Memory B cell (primary cell): ENCODE measurements around the gene KIF26A.

Experiments used
- ATAC-seq: fragments of 150-1000 bp; cut with Tn5 transposase; 2 replicates; pipeline ENCODE4 v1.10.0; 2021; ENCODE audit warnings: low read depth, mild to moderate bottlenecking, moderate library complexity
- DNase-seq, 2 donors: peaks; one replicate each; pipeline ENCODE4 v3.0.0; 2022; ENCODE audit warnings: low spot score in 2 of 2
- H3K27ac Mint-ChIP-seq: one replicate; pipeline ENCODE4 v1.8.0; 2022; ENCODE audit warnings: mild to moderate bottlenecking, moderate library complexity, mixed read lengths
- H3K27me3 Mint-ChIP-seq: one replicate; pipeline ENCODE4 v1.8.0; 2022; ENCODE audit warnings: mixed read lengths
- H3K36me3 Mint-ChIP-seq: one replicate; pipeline ENCODE4 v1.8.0; 2022; ENCODE audit warnings: mild to moderate bottlenecking, mixed read lengths
- H3K4me1 Mint-ChIP-seq: one replicate; pipeline ENCODE4 v1.8.0; 2022; ENCODE audit warnings: mixed read lengths
- H3K4me3 Mint-ChIP-seq: one replicate; pipeline ENCODE4 v1.8.0; 2022; ENCODE audit warnings: mild to moderate bottlenecking, moderate library complexity, mixed read lengths
- H3K9me3 Mint-ChIP-seq: one replicate; pipeline ENCODE4 v1.8.0; 2022; ENCODE audit warnings: mixed read lengths

The KIF26A gene

DNA sequence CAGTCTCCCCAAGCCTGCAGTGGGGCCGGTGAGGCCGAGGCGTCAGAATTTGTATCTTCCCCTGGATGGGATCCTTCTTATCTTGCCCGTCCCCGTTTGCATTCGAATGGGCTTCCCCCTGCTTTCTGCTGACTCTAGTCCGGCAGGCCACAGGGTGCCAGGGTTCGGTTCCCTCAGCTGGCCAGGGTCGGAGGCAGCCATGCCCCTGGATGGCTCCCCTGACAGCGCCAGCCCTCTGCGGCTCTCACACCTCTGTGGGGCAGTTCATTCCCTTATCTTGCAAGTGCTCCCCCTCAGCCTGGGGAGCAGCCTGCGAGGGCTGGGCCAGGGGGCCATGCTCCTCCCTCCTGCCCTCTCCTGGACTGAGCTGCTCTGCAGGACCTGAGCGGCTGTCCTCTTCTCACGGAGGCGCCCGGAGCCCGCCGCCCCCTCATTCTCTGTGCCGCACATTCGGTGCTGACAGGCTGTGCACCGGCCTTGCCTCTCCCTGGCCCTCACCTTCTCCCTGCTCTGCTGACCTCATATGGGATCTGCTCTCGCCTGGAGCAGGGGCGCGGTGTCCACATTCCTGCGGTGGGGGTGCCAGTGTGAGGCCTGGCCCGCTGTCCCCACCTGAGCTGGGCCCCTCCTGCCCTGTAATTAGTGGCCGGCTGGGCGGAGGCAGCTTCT lies 32.8 kb downstream of the KIF26A start:
- DNase-seq, result no peak
- H3K4me1 Mint-ChIP-seq, result no peaks in the 10 kb centered on the region
- H3K27me3 Mint-ChIP-seq, result peaks cover 2% of the 10 kb centered on the region
- no peak overlapping the region for H3K4me3 Mint-ChIP-seq
- ATAC-seq, result no peak
- no peaks in the 10 kb centered on the region for H3K9me3 Mint-ChIP-seq
- H3K36me3 Mint-ChIP-seq, result no peaks in the 10 kb centered on the region
- no peak overlapping the region for H3K27ac Mint-ChIP-seq

DNA sequence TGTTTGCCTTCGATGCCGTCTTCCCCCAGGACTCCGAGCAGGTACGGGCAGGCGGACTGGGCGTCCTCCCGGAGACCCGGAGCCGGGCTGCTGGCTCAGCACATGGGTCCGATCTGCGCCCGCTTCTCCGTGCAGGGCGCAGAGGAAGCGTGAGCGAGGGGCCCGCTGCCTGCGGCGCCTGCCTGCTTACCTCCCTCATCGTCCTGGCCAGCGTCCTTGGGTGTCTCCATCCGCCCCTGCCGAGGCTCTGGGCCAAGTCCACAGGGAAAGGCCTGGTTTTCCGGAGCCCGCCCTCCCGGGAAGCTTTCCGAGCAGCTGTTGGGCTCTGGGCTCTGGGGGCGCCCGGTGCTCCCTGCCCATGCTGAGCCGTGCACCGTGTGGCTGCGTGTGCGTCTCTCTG lies 33.5 kb downstream of the KIF26A start:
- DNase-seq (no peak), ATAC-seq (no peak)
- Mint-ChIP-seq H3K36me3 (no peaks in the 10 kb centered on the region), H3K4me3 (no peak overlapping the region), H3K9me3 (no peaks in the 10 kb centered on the region), H3K27ac (no peak overlapping the region), H3K27me3 (peaks cover 2% of the 10 kb centered on the region), H3K4me1 (no peaks in the 10 kb centered on the region)

DNA sequence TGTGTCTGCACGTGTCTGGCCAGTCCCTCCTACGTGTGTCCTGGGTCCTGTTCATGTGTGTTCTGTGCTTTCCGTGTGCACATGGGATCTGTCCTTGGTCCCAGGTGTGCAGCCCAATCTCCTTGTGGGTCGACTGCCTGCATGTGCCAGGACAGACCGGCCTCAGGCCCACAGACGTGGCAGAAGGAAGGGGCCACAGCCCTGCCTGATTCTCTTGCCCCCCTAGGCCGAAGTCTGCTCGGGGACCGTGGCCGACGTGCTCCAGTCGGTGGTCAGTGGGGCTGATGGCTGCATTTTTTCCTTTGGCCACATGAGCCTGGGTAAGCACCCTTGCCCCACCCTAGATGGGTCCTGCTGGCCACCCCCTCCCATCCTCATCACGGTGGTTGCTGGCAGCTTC lies 34.0 kb downstream of the KIF26A start:
- DNase-seq, result no peak
- Mint-ChIP-seq H3K9me3 (no peaks in the 10 kb centered on the region), H3K4me3 (no peak overlapping the region), H3K36me3 (no peaks in the 10 kb centered on the region), H3K4me1 (no peaks in the 10 kb centered on the region), H3K27ac (no peak overlapping the region), H3K27me3 (peaks cover 2% of the 10 kb centered on the region)
- no peak for ATAC-seq

DNA sequence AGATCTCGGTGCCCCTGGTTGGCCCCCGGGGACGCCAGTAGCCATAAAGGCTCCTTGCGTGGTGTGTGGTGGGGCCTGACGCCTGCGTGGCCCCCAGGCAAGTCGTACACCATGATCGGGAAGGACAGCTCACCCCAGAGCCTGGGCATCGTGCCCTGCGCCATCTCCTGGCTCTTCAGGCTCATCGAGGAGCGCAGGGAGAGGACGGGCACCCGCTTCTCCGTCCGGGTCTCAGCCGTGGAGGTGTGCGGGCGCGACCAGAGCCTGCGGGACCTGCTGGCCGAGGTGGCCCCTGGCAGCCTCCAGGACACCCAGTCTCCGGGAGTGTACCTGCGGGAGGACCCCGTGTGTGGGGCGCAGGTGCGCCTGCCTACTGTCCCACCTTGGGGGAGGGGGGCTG lies 34.5 kb downstream of the KIF26A start:
- H3K27ac Mint-ChIP-seq, result no peak overlapping the region
- ATAC-seq (no peak), DNase-seq (no peak)
- no peaks in the 10 kb centered on the region for H3K9me3 Mint-ChIP-seq
- no peak overlapping the region for H3K4me3 Mint-ChIP-seq
- H3K4me1 Mint-ChIP-seq, result no peaks in the 10 kb centered on the region
- peaks cover 2% of the 10 kb centered on the region for H3K27me3 Mint-ChIP-seq
- H3K36me3 Mint-ChIP-seq, result no peaks in the 10 kb centered on the region

DNA sequence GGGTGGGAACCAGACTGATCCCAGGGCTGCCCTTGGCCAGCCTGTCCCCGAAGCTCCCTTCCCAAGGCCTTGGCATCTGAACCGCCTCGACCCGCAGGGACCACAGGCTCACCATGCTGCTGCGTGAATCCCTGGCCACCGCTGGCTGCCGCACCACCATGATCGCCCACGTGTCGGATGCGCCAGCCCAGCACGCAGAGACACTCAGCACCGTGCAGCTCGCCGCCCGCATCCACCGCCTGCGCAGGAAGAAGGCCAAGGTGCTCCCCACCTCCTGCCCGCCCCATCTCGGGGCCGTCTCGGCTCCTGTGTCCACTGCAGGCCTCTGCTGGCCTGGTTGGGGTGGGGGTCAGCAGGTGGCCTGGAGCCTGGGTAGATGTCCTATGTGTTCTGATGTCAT lies 35.7 kb downstream of the KIF26A start:
- Mint-ChIP-seq H3K36me3 (no peaks in the 10 kb centered on the region), H3K4me3 (no peak overlapping the region), H3K9me3 (no peaks in the 10 kb centered on the region), H3K27me3 (peaks cover 2% of the 10 kb centered on the region), H3K4me1 (no peaks in the 10 kb centered on the region), H3K27ac (no peak overlapping the region)
- ATAC-seq (no peak), DNase-seq (no peak)

DNA sequence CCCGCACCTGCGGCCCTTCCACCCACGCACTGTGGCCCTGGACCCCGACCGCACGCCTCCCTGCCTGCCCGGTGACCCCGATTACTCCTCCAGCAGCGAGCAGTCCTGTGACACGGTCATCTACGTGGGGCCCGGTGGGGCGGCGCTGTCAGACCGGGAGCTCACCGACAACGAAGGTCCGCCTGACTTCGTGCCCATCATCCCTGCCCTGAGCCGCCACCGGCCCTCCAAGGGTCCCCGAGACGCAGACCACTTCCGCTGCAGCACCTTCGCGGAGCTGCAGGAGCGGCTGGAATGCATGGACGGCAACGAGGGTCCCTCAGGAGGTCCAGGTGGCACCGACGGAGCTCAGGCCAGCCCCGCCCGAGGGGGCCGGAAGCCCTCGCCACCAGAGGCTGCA lies 36.7 kb downstream of the KIF26A start:
- Mint-ChIP-seq H3K4me1 (no peaks in the 10 kb centered on the region), H3K27ac (no peak overlapping the region), H3K36me3 (no peaks in the 10 kb centered on the region), H3K9me3 (no peaks in the 10 kb centered on the region), H3K4me3 (no peak overlapping the region), H3K27me3 (peaks cover 2% of the 10 kb centered on the region)
- DNase-seq (no peak), ATAC-seq (no peak)

DNA sequence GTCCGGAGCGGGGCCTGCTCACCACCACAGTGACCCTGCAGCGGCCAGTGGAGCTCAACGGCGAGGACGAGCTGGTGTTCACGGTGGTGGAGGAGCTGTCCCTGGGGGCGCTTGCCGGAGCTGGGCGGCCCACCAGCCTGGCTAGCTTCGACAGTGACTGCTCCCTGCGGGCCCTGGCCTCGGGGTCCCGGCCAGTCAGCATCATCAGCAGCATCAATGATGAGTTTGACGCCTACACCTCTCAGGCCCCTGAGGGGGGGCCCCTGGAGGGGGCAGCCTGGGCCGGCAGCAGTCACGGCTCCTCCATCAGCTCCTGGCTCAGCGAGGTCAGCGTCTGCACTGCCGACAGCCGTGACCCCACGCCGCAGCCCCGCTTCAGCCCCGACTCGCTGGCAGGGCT lies 37.4 kb downstream of the KIF26A start:
- Mint-ChIP-seq H3K36me3 (no peaks in the 10 kb centered on the region), H3K4me1 (no peaks in the 10 kb centered on the region), H3K9me3 (no peaks in the 10 kb centered on the region), H3K27ac (no peak overlapping the region), H3K4me3 (no peak overlapping the region), H3K27me3 (peaks cover 4% of the 10 kb centered on the region)
- DNase-seq (no peak), ATAC-seq (no peak)

DNA sequence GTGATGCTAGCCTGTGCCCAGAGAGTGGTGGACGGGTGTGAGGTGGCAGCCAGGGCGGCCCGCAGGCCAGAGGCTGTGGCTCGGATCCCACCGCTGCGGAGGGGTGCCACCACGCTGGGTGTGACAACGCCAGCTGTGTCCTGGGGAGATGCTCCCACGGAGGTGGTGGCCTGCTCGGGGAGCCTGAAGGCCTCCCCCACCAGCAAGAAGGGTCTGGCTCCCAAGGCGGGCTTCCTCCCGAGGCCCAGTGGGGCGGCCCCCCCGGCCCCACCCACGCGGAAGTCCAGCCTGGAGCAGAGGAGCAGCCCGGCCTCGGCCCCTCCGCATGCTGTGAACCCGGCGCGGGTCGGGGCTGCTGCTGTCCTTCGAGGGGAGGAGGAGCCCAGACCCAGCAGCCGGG lies 38.2 kb downstream of the KIF26A start:
- no peak for ATAC-seq
- Mint-ChIP-seq H3K4me3 (no peak overlapping the region), H3K9me3 (no peaks in the 10 kb centered on the region)

DNA sequence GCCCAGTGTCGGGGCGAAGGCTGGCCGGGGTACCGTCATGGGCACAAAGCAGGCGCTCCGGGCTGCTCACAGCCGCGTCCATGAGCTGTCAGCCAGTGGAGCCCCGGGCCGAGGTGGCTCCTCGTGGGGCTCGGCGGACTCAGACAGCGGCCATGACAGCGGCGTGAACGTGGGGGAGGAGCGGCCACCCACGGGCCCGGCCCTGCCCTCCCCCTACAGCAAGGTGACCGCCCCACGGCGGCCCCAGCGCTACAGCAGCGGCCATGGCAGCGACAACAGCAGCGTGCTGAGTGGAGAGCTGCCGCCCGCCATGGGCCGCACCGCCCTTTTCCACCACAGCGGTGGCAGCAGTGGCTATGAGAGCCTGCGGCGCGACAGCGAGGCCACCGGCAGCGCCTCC lies 39.0 kb downstream of the KIF26A start:
- no peaks in the 10 kb centered on the region for H3K4me1 Mint-ChIP-seq
- DNase-seq (no peak), ATAC-seq (no peak)
- peaks cover 1% of the 10 kb centered on the region for H3K27me3 Mint-ChIP-seq
- H3K36me3 Mint-ChIP-seq, result no peaks in the 10 kb centered on the region
- no peak overlapping the region for H3K4me3 Mint-ChIP-seq
- no peak overlapping the region for H3K27ac Mint-ChIP-seq
- H3K9me3 Mint-ChIP-seq, result no peaks in the 10 kb centered on the region

More for the DNA sequence above, 38.2 kb downstream of the KIF26A start:
- H3K4me1 Mint-ChIP-seq, result no peaks in the 10 kb centered on the region
- H3K27ac Mint-ChIP-seq, result no peak overlapping the region
- no peaks in the 10 kb centered on the region for H3K36me3 Mint-ChIP-seq
- DNase-seq, result no peak
- H3K27me3 Mint-ChIP-seq, result peaks cover 4% of the 10 kb centered on the region

DNA sequence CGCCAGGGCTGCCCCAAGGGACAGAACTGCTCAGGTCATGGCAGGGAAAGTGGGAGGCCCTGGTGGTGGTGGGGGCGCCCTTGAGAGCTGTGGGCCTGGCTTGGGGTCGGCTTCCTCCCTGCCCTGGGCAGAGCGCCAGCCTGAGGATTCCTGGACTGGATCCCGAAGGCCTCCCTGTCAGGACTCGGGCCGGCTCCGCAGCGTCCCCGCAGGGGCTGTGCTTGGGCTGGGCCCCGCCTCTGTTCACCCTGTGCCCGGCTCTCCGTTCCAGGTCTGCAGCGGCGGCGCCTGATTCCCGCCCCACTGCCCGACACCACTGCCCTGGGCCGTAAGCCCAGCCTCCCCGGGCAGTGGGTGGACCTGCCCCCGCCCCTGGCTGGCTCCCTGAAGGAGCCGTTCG lies 39.9 kb downstream of the KIF26A start:
- Mint-ChIP-seq H3K4me1 (no peaks in the 10 kb centered on the region), H3K9me3 (no peaks in the 10 kb centered on the region), H3K36me3 (no peaks in the 10 kb centered on the region), H3K4me3 (no peak overlapping the region), H3K27me3 (peaks cover 1% of the 10 kb centered on the region), H3K27ac (no peak overlapping the region)
- ATAC-seq (no peak), DNase-seq (no peak)

DNA sequence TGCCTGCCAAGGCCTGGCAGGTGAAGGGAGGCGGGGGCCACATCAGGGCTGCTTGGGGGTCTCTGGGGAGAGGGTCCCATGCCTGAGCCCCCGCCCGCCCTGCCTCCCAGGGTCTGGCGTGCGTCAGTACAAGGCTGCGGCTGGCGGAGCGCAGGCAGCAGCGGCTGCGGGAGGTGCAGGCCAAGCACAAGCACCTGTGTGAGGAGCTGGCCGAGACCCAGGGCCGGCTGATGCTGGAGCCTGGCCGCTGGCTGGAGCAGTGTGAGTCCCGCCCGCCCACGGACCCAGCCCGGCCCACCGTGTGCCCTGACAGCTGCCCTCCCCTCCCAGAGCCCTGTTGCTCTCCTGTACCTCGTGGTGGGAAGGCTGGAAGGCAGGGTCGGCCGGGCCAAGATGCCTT lies 40.7 kb downstream of the KIF26A start:
- Mint-ChIP-seq H3K27me3 (peaks cover 1% of the 10 kb centered on the region), H3K9me3 (no peaks in the 10 kb centered on the region), H3K4me3 (no peak overlapping the region), H3K4me1 (no peaks in the 10 kb centered on the region), H3K27ac (no peak overlapping the region), H3K36me3 (no peaks in the 10 kb centered on the region)
- DNase-seq (no peak), ATAC-seq (no peak)

DNA sequence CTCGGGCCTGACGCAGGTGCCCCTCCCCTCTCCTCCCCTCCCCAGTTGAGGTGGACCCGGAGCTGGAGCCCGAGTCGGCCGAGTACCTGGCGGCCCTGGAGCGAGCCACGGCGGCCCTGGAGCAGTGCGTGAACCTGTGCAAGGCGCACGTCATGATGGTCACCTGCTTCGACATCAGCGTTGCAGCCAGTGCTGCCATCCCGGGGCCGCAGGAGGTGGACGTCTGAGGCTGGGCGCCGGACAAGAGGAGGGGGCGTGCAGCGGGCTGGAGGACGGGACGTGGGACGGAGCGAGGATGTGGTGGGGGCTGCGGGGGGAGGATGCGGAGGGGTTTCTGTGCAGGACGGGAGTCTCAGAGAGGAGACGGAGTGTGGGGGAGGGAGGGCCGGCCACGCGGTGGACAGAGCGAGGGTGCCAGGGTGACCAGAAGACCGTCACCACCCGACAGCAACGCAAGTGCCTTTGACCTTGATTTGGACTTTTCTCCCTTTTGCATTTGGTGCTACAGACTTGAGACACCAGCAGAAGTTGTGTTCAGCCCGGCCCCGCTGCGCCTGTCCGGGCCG lies 41.3 kb downstream of the KIF26A start:
- no peak overlapping the region for H3K4me3 Mint-ChIP-seq
- no peak for DNase-seq
- no peaks in the 10 kb centered on the region for H3K9me3 Mint-ChIP-seq
- H3K4me1 Mint-ChIP-seq, result no peaks in the 10 kb centered on the region
- no peak for ATAC-seq
- H3K36me3 Mint-ChIP-seq, result no peaks in the 10 kb centered on the region
- peaks cover 5% of the 10 kb centered on the region for H3K27me3 Mint-ChIP-seq
- no peak overlapping the region for H3K27ac Mint-ChIP-seq

DNA sequence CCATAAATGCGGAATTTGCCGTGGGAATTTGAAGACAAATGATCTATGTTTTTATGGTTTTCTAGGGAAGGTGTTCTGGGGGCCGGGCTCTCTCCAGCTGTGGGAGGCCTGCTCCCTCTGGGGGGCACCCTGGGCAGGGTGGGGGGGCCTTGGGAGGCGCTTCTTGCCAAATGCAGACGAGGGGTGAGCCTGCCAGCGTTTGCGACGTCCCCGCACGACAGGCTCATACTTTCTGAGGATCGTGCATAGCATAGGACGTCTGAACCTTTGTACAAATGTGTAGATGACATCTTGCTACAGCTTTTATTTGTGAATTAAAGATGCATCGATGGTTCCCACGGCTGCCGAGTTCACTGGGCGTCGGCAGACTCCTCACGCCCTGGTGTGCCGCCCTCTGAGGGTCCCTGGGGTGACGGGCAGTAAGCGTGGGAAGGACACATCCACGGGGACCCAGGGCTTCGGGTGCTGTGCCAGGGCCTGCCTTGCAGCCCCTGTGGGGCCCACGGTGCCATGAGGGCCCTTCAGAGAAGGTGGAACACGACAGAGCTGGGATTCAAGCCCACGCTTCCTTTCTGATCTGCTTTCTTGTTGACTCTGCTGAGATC lies 42.3 kb downstream of the KIF26A start:
- Mint-ChIP-seq H3K27ac (no peak overlapping the region), H3K27me3 (peaks cover 5% of the 10 kb centered on the region), H3K4me1 (no peaks in the 10 kb centered on the region), H3K36me3 (no peaks in the 10 kb centered on the region), H3K9me3 (no peaks in the 10 kb centered on the region), H3K4me3 (no peak overlapping the region)
- ATAC-seq, result no peak
- no peak for DNase-seq

DNA sequence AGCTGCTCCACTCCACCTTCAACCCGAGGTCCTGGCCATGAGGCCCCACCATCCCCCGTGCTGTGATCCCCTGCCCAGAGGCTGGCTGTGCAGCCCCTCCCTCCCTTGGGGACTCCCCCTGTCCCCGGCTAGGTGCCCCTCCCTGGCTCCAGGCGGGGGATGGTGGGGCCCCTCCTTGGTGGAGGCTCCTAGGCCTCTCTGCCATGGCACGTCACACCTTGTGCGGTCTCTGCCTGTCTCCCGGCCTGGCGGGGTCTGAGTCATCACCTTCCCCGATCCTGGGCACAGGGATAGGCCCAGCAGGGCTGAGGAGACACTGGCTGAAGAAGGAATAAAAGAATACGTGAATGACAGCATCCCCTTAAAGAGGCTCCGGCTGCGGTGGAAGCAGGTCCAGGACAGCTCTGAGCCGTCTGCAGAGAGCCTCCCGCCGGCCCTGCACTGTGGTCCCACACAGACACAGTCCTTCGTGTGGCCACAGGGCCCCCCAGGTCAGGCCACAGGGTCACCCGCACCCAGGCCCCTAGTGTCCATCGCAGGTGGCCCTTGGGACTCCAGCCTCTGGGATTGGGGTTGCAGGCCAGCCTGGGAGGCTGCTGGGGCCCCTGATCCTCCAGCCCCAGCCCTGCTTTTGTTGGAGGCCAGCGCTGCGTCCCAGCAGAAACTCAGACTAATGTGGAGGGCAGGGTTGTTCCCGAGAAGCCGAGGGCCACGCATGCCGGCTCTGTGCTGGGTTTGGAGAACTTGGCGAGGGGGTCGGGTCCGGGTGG lies 43.6 kb downstream of the KIF26A start:
- ATAC-seq (no peak), DNase-seq (no peak)
- H3K27me3 Mint-ChIP-seq, result peaks cover 5% of the 10 kb centered on the region
- H3K36me3 Mint-ChIP-seq, result no peaks in the 10 kb centered on the region
- H3K9me3 Mint-ChIP-seq, result no peaks in the 10 kb centered on the region
- no peak overlapping the region for H3K4me3 Mint-ChIP-seq
- H3K4me1 Mint-ChIP-seq, result no peaks in the 10 kb centered on the region
- H3K27ac Mint-ChIP-seq, result no peak overlapping the region
